SK-N-MC (cell line): Measurements from ENCODE around the gene CFAP206.
A peak's percentile ranks its signal among the peaks of the same experiment; 100 is the strongest.
"Not testable (repeated sequence)": the region's sequence is repeated elsewhere in the genome, so short reads cannot be mapped to it uniquely, and the experiment has no call there.

Source experiments
- DNase-seq: peaks from one replicate; pipeline ENCODE4 v3.0.0-alpha.2; 2011; ENCODE audit warnings: low read depth, low spot score
- H3K27ac ChIP-seq: fragments of 200-600 bp; sonication (generic); 2 replicates; pipeline ENCODE4 v1.5.1; 2016; ENCODE audit warnings: mixed run types
- H3K36me3 ChIP-seq: fragments of 200-600 bp; sonication (generic); 2 replicates; pipeline ENCODE4 v1.6.1; 2017; ENCODE audit warnings: antibody characterized with exemption, low read length, mixed read lengths; ENCODE audit not compliant: insufficient read depth
- H3K4me3 ChIP-seq: fragments of 200-600 bp; sonication (generic); 2 replicates; pipeline ENCODE4 v1.5.1; 2016
- H3K9ac ChIP-seq: fragments of 200-600 bp; sonication (generic); 2 replicates; pipeline ENCODE4 v1.8.0; 2017; ENCODE audit warnings: mixed run types, mixed read lengths; ENCODE audit not compliant: insufficient read length
- H3K9me3 ChIP-seq: fragments of 200-600 bp; sonication (generic); 2 replicates; pipeline ENCODE4 v1.6.1; 2017; ENCODE audit warnings: low read depth, mild to moderate bottlenecking, antibody characterized with exemption, low read length, moderate library complexity, mixed read lengths
- EZH2 ChIP-seq: fragments of 200-600 bp; sonication (generic); IDR thresholded peaks from one replicate; pipeline ENCODE4 v1.6.1; 2017; ENCODE audit warnings: antibody characterized with exemption
- FOXP2 ChIP-seq: optimal IDR thresholded peaks from 2 replicates; pipeline ENCODE3; 2011; ENCODE audit warnings: mild to moderate bottlenecking, moderate library complexity; ENCODE audit not compliant: insufficient read depth; ENCODE audit errors: extremely low read length, control extremely low read depth
- POLR2AphosphoS5 ChIP-seq: IDR thresholded peaks from 2 replicates; pipeline ENCODE4 v1.6.1; 2012; ENCODE audit warnings: mild to moderate bottlenecking, low read depth, low read length, borderline replicate concordance

CFAP206 gene

GRCh38 chr6:87465051-87465450, 57.3 kb downstream of the CFAP206 start:
- H3K9me3 ChIP-seq, result no peaks in the 10 kb centered on the region
- no peaks in the 10 kb centered on the region for H3K36me3 ChIP-seq
- H3K4me3 ChIP-seq, result no peak overlapping the region
- no peak for DNase-seq
- H3K27ac ChIP-seq, result no peak overlapping the region
- H3K9ac ChIP-seq, result no peak overlapping the region
- TF ChIP-seq POLR2AphosphoS5 (no peak), FOXP2 (no peak), EZH2 (no peak)

DNA sequence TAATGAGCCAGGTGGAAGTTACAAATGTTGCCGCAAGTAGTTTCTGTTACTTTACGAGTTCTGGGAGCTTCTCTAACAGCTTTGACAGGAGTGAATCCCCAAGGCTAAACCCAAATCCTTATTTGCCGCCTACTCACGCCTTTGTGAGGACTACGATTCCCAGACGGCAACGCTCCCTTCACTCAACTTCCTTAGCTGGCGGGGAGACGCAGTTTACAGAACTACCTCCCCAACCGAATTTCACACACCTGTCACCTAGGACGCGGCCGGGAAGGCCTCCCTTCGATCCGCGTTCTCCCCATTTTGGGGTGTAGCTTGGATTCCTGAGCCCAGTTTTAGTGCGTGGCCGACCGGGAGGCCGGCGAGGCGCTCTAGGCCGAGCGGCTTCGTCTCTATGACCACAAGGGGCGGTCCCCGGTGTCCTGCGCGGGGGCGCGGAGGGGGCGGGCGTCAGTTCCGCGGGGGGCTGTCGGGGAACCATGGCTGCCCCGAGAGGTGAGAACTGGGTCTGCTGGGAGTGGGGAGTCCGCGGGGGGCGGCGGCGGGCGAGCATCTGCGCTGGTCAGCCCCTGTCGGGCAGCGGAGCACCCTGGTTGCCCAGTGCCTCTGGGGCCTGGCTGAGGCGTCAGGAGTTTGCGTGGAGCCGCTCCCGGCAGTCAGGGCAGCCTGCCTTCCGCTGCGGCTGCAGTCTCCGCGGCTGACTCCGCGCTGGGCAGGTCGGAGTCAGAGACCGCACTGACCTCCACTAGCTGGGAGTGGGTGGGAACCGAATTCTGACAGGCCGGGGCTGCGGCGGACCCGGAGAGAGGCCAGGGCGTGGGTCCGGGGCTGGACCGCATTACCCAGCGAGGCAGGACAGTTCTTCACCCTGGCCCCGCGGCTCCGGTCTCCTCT, 65.0 kb downstream of the CFAP206 start, which contains the start of gene SLC35A1:
SLC35A1 (plus strand) TSS at position 450 of the 894 bp plus-strand sequence; CDS start at position 480, 30 bp downstream.
- Histone ChIP-seq H3K4me3 (peak within 1 kb of the TSS; percentile 97), H3K9ac (peak within 1 kb of the TSS; percentile 95), H3K9me3 (no peaks in the 10 kb centered on the region), H3K36me3 (0 out of 2 replicates have a peak, but pooled peaks cover 4% of the 10 kb centered on the region), H3K27ac (peak within 1 kb of the TSS; percentile 85)
- peak; percentile 88 for TF ChIP-seq POLR2AphosphoS5
- no peak for TF ChIP-seq FOXP2
- peak; percentile 60 for DNase-seq

DNA sequence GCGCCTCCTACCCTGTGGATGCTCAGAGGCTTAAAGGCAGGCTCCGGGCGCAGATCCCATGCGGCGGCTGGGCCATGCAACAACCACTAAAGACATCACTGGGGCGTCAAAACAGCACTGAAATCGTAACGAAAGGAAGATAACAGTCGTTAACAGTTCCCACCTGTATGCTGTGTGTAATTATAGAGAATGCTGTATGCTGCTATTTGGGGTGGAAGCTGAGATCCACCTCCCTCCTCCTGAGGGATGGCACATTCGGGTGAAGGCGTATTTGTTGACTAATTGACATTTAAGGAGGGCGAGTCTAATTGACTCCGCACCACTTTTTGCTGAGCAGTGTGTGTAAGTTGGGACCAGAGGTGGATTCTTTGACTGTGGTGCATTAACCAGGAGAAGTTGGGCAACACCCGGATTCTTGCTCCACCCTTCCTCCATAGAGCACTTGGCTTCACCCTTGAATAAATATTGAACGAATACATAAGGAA, 65.7 kb downstream of the CFAP206 start:
- Histone ChIP-seq H3K4me3 (peak overlapping the region; percentile 97), H3K36me3 (peaks cover 11% of the 10 kb centered on the region), H3K9ac (peak overlapping the region; percentile 95), H3K27ac (no peak overlapping the region), H3K9me3 (no peaks in the 10 kb centered on the region)
- no peak for DNase-seq
- TF ChIP-seq EZH2 (no peak), POLR2AphosphoS5 (no peak), FOXP2 (no peak)

DNA sequence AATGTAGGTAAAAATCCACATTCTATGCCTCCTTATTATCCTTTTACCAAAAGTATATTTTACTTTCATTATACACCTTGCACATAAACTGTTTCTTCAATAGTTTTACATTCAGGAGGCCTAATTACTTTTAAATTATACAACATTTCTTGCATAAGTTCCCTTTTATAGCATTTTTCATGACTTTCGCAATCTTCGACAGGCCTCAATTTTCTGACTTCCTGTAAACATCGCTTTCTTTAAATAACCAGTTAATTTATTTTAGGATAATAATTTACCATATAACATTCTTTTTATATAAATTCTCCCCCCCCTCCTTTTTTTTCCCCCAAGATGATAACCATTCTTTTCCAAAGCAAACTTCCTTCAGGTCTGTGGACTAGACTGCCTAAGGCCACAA, 74.2 kb downstream of the CFAP206 start:
- peaks cover 29% of the 10 kb centered on the region for H3K36me3 ChIP-seq
- H3K27ac ChIP-seq, result peak overlapping the region; percentile 63; the same call in 1 of the 2 replicates
- no peak overlapping the region for H3K9ac ChIP-seq
- H3K4me3 ChIP-seq, result peak overlapping the region; percentile 26; the same call in 1 of the 2 replicates
- peak; percentile 69 for DNase-seq
- TF ChIP-seq EZH2 (no peak), FOXP2 (no peak), POLR2AphosphoS5 (no peak)
- no peaks in the 10 kb centered on the region for H3K9me3 ChIP-seq

DNA sequence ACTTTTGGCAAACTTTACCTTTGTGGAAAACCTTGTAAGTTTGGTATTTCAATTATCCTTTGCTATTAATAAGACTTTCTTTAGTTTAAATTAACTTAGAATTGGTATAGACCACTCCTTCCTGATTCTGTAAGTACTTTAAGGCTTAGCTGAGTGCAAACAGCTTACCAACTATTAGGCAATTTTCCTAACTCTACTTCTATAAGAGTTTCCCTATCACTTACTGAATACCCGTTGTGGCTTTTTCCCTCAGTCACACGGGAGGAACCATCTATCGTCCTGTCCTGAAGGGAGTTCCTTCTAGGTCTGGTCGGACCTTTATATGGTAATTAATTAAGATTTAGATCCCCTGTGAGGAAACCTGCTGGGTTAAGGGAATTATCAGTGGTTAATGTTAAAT, 74.6 kb downstream of the CFAP206 start:
- peak overlapping the region; percentile 63 for H3K27ac ChIP-seq
- peaks cover 29% of the 10 kb centered on the region for H3K36me3 ChIP-seq
- peak; percentile 6 for DNase-seq
- no peaks in the 10 kb centered on the region for H3K9me3 ChIP-seq
- H3K9ac ChIP-seq, result no peak overlapping the region
- TF ChIP-seq EZH2 (no peak), FOXP2 (no peak), POLR2AphosphoS5 (no peak)
- peak overlapping the region; percentile 26 for H3K4me3 ChIP-seq

DNA sequence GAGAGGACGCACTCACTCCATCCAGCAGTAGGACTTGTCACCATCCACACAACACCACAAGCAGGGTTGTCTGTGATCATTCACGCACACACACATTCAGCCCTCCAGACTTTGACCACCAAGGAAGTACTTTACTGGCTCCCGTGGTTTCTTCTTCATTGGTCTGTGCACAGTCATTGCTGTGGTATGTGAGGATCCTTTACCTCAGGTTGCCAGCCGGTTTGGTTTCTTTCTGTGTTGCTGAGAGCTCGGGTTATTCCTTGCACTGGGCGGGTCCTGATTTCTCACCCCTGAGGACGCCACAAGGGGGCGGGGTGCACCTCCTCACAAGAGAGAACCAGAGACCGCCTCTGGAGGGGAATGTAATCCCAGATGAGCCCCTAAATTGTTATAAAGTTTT, 76.2 kb downstream of the CFAP206 start:
- H3K36me3 ChIP-seq, result peaks cover 15% of the 10 kb centered on the region
- H3K9ac ChIP-seq, result no peak overlapping the region
- no peak for DNase-seq
- TF ChIP-seq EZH2 (no peak), FOXP2 (no peak), POLR2AphosphoS5 (no peak)
- H3K4me3 ChIP-seq, result no peak overlapping the region
- H3K27ac ChIP-seq, result no peak overlapping the region
- H3K9me3 ChIP-seq, result no peaks in the 10 kb centered on the region

DNA sequence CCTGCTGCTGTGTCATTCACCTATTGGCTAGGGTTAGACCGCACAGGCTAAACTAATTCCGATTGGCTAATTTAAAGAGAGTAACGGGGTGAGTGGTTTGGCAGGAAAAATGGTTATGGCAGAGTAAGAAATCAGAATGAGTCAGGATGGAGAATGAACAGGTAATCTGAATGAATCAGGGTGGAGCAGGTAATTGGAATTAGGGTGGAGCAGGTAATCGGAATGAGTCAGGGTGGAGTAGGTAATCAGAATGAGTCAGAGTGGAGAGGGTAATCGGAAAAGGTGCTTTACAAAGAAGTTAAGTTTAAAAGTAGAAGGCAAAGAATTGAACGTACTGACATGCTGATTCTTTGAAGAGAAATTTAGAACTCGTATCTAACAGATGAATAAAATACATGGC, 76.7 kb downstream of the CFAP206 start:
- Histone ChIP-seq H3K9ac (no peak overlapping the region), H3K9me3 (no peaks in the 10 kb centered on the region), H3K27ac (no peak overlapping the region), H3K36me3 (peaks cover 15% of the 10 kb centered on the region), H3K4me3 (no peak overlapping the region)
- DNase-seq, result no peak
- TF ChIP-seq EZH2 (no peak), FOXP2 (no peak), POLR2AphosphoS5 (no peak)

- no peak for TF ChIP-seq POLR2AphosphoS5
- TF ChIP-seq FOXP2, result no peak
- H3K27ac ChIP-seq, result peak overlapping the region; percentile 69
- peak; percentile 22 for DNase-seq
Observed at GRCh38 chr6:87487555-87487954, 79.8 kb downstream of the CFAP206 start.

DNA sequence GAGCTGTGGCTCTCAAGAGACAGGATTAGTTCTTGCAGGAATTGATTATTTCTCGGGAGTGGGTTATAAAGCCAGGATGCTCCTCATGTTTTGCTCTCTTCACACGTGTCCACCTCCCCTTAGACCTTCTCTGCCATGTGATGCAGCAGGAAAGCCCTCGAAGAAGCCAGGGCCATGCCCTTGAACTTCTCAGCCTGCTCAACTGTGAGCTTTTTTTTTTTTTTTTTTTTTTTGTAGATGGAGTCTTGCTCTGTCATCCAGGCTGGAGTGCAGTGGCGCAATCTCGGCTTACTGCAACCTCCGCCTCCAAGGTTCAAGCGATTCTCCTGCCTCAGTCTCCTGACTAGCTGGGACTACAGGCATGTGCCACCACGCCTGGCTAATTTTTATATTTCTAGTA, 81.6 kb downstream of the CFAP206 start:
- H3K9me3 ChIP-seq, H3K36me3 ChIP-seq, H3K4me3 ChIP-seq, H3K9ac ChIP-seq, H3K27ac ChIP-seq, DNase-seq: not testable (repeated sequence)

More at GRCh38 chr6:87487555-87487954, 79.8 kb downstream of the CFAP206 start:
- Histone ChIP-seq H3K4me3 (no peak overlapping the region), H3K9me3 (no peaks in the 10 kb centered on the region), H3K9ac (no peak overlapping the region), H3K36me3 (peaks cover 15% of the 10 kb centered on the region)
